Mesothelial cell of epicardium (in vitro differentiated cells): ENCODE measurements around the gene IL26. TPM values are rescaled to one million over a fixed set of nuclear protein-coding genes. Genes with fewer than 3 reads are reported as not detected.

Source experiments
- DNase-seq, 2 experiments: peaks; one replicate each; pipeline ENCODE4 v3.0.0; 2021; ENCODE audit warnings: low spot score in 2 of 2; ENCODE audit not compliant: unreplicated experiment in 2 of 2
- H3K27ac Mint-ChIP-seq: 2 replicates; pipeline ENCODE4 v1.8.0; 2021; ENCODE audit warnings: mixed read lengths
- H3K27me3 Mint-ChIP-seq: 2 replicates; pipeline ENCODE4 v1.8.0; 2021; ENCODE audit warnings: low read depth, mixed read lengths
- H3K36me3 Mint-ChIP-seq: 2 replicates; pipeline ENCODE4 v1.8.0; 2021; ENCODE audit warnings: mixed read lengths
- H3K4me1 Mint-ChIP-seq: 2 replicates; pipeline ENCODE4 v1.8.0; 2021; ENCODE audit warnings: mixed read lengths
- H3K4me3 Mint-ChIP-seq: 2 replicates; pipeline ENCODE4 v1.8.0; 2021; ENCODE audit warnings: mild to moderate bottlenecking, moderate library complexity, mixed read lengths
- H3K9me3 Mint-ChIP-seq: 2 replicates; pipeline ENCODE4 v1.8.0; 2021; ENCODE audit warnings: mixed read lengths
- CTCF ChIP-seq: fragments of 200-600 bp; sonication (generic); IDR thresholded peaks from one replicate; pipeline ENCODE4 v1.5.0; 2021; ENCODE audit warnings: antibody characterized with exemption; ENCODE audit not compliant: unreplicated experiment
- total RNA-seq: library from RNA; stranded (reverse); gene quantifications from 3 replicates; pipeline ENCODE4 v1.2.1, GENCODE V29; 2021

Gene IL26
- total RNA-seq, 1 donor from 2014 or later, result not detected

- TF ChIP-seq CTCF, result no peak
- Mint-ChIP-seq H3K36me3 (peaks cover 5% of the 10 kb centered on the region), H3K9me3 (peaks cover 9% of the 10 kb centered on the region), H3K4me3 (no peak overlapping the region), H3K4me1 (peaks cover 26% of the 10 kb centered on the region), H3K27ac (no peak overlapping the region), H3K27me3 (peaks cover 5% of the 10 kb centered on the region)
- no peak for DNase-seq
These were observed 24.8 kb upstream of the IL26 start for GRCh38 chr12:68250454-68250853.

- Mint-ChIP-seq H3K36me3 (peaks cover 5% of the 10 kb centered on the region), H3K4me1 (peaks cover 50% of the 10 kb centered on the region), H3K9me3 (peaks cover 9% of the 10 kb centered on the region), H3K27me3 (peaks cover 3% of the 10 kb centered on the region), H3K27ac (no peak overlapping the region), H3K4me3 (no peak overlapping the region)
- DNase-seq, result no peak
- no peak for TF ChIP-seq CTCF
These were observed 22.2 kb upstream of the IL26 start for GRCh38 chr12:68247785-68248184.

GRCh38 chr12:68246350-68246749 is 20.7 kb upstream of the IL26 start:
- peaks cover 5% of the 10 kb centered on the region for H3K36me3 Mint-ChIP-seq
- H3K4me3 Mint-ChIP-seq, result peak overlapping the region; percentile 54
- no peak for DNase-seq
- peaks cover 53% of the 10 kb centered on the region for H3K4me1 Mint-ChIP-seq
- H3K27ac Mint-ChIP-seq, result peak overlapping the region; percentile 88
- no peaks in the 10 kb centered on the region for H3K27me3 Mint-ChIP-seq
- TF ChIP-seq CTCF, result no peak
- H3K9me3 Mint-ChIP-seq, result peaks cover 9% of the 10 kb centered on the region

- H3K4me1 Mint-ChIP-seq, result peaks cover 60% of the 10 kb centered on the region
- no peaks in the 10 kb centered on the region for H3K27me3 Mint-ChIP-seq
- H3K9me3 Mint-ChIP-seq, result peaks cover 9% of the 10 kb centered on the region
- H3K36me3 Mint-ChIP-seq, result peaks cover 5% of the 10 kb centered on the region
- TF ChIP-seq CTCF, result no peak
- DNase-seq, result peak in 1 of 2 experiments; percentile 50
- H3K27ac Mint-ChIP-seq, result peak overlapping the region; percentile 88
- peak overlapping the region; percentile 54 for H3K4me3 Mint-ChIP-seq
These were observed 19.8 kb upstream of the IL26 start for GRCh38 chr12:68245180-68246021.

GRCh38 chr12:68242777-68243176 is 17.2 kb upstream of the IL26 start:
- H3K4me1 Mint-ChIP-seq, result peaks cover 65% of the 10 kb centered on the region
- no peak for TF ChIP-seq CTCF
- no peak for DNase-seq
- H3K36me3 Mint-ChIP-seq, result peaks cover 4% of the 10 kb centered on the region
- no peaks in the 10 kb centered on the region for H3K27me3 Mint-ChIP-seq
- no peak overlapping the region for H3K27ac Mint-ChIP-seq
- no peak overlapping the region for H3K4me3 Mint-ChIP-seq
- H3K9me3 Mint-ChIP-seq, result peaks cover 9% of the 10 kb centered on the region
